Loucy (cell line): ENCODE measurements around the gene ZNF608.

Experiments
- EZH2phosphoT487 ChIP-seq: fragments of 200-600 bp; IDR thresholded peaks from 2 replicates; pipeline ENCODE4 v1.6.1; 2018; ENCODE audit warnings: antibody characterized with exemption, mild to moderate bottlenecking, moderate library complexity, borderline replicate concordance
- TF ChIP-seq, protein P1 (sequence below): fragments of 200-600 bp; sonication (generic); conservative IDR thresholded peaks from 2 replicates; pipeline ENCODE4 v1.5.1; 2014; ENCODE audit warnings: mild to moderate bottlenecking, antibody characterized with exemption, low read length

DNA sequence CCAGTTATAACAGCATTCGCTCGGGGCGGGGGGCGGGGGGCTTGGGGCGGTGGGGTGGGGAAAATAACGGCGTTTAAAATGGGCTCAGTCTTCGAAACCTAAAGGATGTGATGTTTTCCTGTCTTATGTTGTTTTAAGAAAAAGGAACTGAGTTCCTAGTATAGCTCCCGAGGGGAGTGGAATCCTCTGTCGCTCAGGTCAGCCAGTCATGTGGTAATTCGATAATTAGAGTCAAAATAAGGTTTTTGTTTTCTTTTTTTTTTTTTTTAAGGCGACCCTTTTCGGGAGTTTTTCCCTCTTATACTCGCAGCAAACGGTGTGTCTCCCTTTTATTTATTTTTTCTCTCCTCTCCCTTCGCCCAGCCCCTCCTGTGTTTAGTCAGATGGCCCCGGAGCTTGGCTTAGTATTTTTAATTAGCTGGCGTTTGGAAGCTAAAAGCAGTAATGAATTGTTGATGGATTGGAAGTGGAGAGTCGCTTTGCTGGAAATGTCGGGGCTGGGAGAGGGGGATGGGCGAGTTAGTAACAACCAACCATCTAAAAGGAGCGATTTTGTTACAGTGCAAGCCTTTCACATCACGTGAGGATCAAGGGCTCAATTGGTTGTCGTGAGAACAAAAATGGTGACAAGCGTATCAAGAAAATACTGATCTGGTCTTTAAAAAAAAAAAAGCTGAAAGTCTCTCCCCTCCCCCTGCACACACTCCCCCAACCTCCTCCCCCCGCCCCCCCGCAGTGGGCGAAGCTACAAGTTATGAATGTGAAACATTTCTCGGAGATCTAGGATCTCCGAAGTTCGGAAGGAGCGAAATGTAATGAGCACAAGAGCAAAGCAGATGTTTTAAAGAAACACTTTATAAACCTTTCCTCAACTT lies 714 bp upstream of the ZNF608 start:
- TF ChIP-seq, protein P1, sequence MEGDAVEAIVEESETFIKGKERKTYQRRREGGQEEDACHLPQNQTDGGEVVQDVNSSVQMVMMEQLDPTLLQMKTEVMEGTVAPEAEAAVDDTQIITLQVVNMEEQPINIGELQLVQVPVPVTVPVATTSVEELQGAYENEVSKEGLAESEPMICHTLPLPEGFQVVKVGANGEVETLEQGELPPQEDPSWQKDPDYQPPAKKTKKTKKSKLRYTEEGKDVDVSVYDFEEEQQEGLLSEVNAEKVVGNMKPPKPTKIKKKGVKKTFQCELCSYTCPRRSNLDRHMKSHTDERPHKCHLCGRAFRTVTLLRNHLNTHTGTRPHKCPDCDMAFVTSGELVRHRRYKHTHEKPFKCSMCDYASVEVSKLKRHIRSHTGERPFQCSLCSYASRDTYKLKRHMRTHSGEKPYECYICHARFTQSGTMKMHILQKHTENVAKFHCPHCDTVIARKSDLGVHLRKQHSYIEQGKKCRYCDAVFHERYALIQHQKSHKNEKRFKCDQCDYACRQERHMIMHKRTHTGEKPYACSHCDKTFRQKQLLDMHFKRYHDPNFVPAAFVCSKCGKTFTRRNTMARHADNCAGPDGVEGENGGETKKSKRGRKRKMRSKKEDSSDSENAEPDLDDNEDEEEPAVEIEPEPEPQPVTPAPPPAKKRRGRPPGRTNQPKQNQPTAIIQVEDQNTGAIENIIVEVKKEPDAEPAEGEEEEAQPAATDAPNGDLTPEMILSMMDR: no peak
- TF ChIP-seq EZH2phosphoT487: no peak
